Measurements from ENCODE around the gene GTF2I. TPM values are rescaled to one million over a fixed set of nuclear protein-coding genes. Genes with fewer than 3 reads are reported as not detected.

Gene GTF2I
- 174 TPM for polyA plus RNA-seq (2013)

- peak within 1 kb of the TSS; percentile 78 to 89 (median 83) for H3K4me3 ChIP-seq (ENCODE audit: control insufficient read depth in 1 of 7, extremely low read depth in 1 of 7, insufficient read depth in 4 of 7, low read depth in 2 of 7, low read length in 6 of 7)
- CTCF ChIA-PET, result interaction anchor here (1.1 to 2.3 kb wide), 3 partner anchors 13 to 41 kb away, joined by 3 to 6 read pairs (median 4); no protein-coding TSS in a partner anchor
- no peaks in the 10 kb centered on the region for H3K27me3 ChIP-seq (replicated peaks in 2 of 5; ENCODE audit: control insufficient read depth in 4 of 5, insufficient read depth in 5 of 5, low read length in 4 of 5)
- POLR2A ChIA-PET, result interaction anchor here (0.7 kb wide), 1 partner anchor 614 kb away, joined by 4 read pairs; no protein-coding TSS in a partner anchor
- 0% methylated on average over 27 of the region's 56 CpGs for WGBS (ENCODE audit: insufficient coverage)
- H3K4me1 ChIP-seq (ENCODE audit: control extremely low read depth in 1 of 4, control insufficient read depth in 4 of 4, insufficient read depth in 4 of 4, low read length in 3 of 4), result peaks cover 17 to 55% (median 47%) of the 10 kb centered on the region in 4 experiments
- H3K27ac ChIP-seq (ENCODE audit: insufficient read depth in 1 of 2, low read depth in 1 of 2, low read length in 2 of 2, poor library complexity in 1 of 2, severe bottlenecking in 2 of 2), result peak within 1 kb of the TSS; percentile 80 to 91
- H3K9me3 ChIP-seq (ENCODE audit: control extremely low read depth in 1 of 5, control insufficient read depth in 4 of 5, insufficient read depth in 2 of 5, low read depth in 1 of 5, low read length in 4 of 5), result no peaks in the 10 kb centered on the region
- peak in 1 of 3 donors; percentile 57 for DNase-seq
- peaks cover 0 to 5% (median 3%) of the 10 kb centered on the region in 4 experiments for H3K36me3 ChIP-seq (ENCODE audit: control insufficient read depth in 4 of 4, insufficient read depth in 4 of 4, low read length in 3 of 4)
Observed at GRCh38 chr7:74657692-74658177, at the start of gene GTF2I. TSS of gene GTF2I (plus strand) at chr7:74657718. CDS start at chr7:74689129, 31,411 bp downstream.

- DNase-seq, result peak in 2 of 3 donors; percentile 25 to 40
- no peak overlapping the region for H3K4me3 ChIP-seq (ENCODE audit: control insufficient read depth in 1 of 7, extremely low read depth in 1 of 7, insufficient read depth in 4 of 7, low read depth in 2 of 7, low read length in 6 of 7)
- H3K36me3 ChIP-seq (ENCODE audit: control insufficient read depth in 4 of 4, insufficient read depth in 4 of 4, low read length in 3 of 4), result no peaks in the 10 kb centered on the region
- CTCF ChIA-PET, result interaction anchor here (0.9 to 1.0 kb wide), 2 partner anchors 8 to 163 kb away, joined by 3 read pairs; no protein-coding TSS in a partner anchor
- H3K9me3 ChIP-seq (ENCODE audit: control extremely low read depth in 1 of 5, control insufficient read depth in 4 of 5, insufficient read depth in 2 of 5, low read depth in 1 of 5, low read length in 4 of 5), result no peaks in the 10 kb centered on the region
- H3K27ac ChIP-seq (ENCODE audit: insufficient read depth in 1 of 2, low read depth in 1 of 2, low read length in 2 of 2, poor library complexity in 1 of 2, severe bottlenecking in 2 of 2), result no peak overlapping the region
- 58% methylated on average over 11 of the region's 11 CpGs for WGBS (ENCODE audit: insufficient coverage)
- POLR2A ChIA-PET, result interaction anchor here (0.6 kb wide), 1 partner anchor 25 kb away, joined by 5 read pairs; no protein-coding TSS in a partner anchor
- H3K4me1 ChIP-seq (ENCODE audit: control extremely low read depth in 1 of 4, control insufficient read depth in 4 of 4, insufficient read depth in 4 of 4, low read length in 3 of 4), result peaks cover 4 to 24% (median 19%) of the 10 kb centered on the region in 4 experiments
- no peaks in the 10 kb centered on the region for H3K27me3 ChIP-seq (replicated peaks in 2 of 5; ENCODE audit: control insufficient read depth in 4 of 5, insufficient read depth in 5 of 5, low read length in 4 of 5)
Observed at GRCh38 chr7:74612015-74612829, 45.3 kb upstream of the GTF2I start.

GRCh38 chr7:74615933-74616780 lies 41.4 kb upstream of the GTF2I start:
- Histone ChIP-seq H3K36me3 (ENCODE audit: control insufficient read depth in 4 of 4, insufficient read depth in 4 of 4, low read length in 3 of 4) (no peaks in the 10 kb centered on the region), H3K9me3 (ENCODE audit: control extremely low read depth in 1 of 5, control insufficient read depth in 4 of 5, insufficient read depth in 2 of 5, low read depth in 1 of 5, low read length in 4 of 5) (no peaks in the 10 kb centered on the region), H3K27ac (ENCODE audit: insufficient read depth in 1 of 2, low read depth in 1 of 2, low read length in 2 of 2, poor library complexity in 1 of 2, severe bottlenecking in 2 of 2) (no peak overlapping the region), H3K27me3 (replicated peaks in 2 of 5; ENCODE audit: control insufficient read depth in 4 of 5, insufficient read depth in 5 of 5, low read length in 4 of 5) (no peaks in the 10 kb centered on the region), H3K4me1 (ENCODE audit: control extremely low read depth in 1 of 4, control insufficient read depth in 4 of 4, insufficient read depth in 4 of 4, low read length in 3 of 4) (peaks cover 4 to 34% (median 25%) of the 10 kb centered on the region in 4 experiments), H3K4me3 (ENCODE audit: control insufficient read depth in 1 of 7, extremely low read depth in 1 of 7, insufficient read depth in 4 of 7, low read depth in 2 of 7, low read length in 6 of 7) (no peak overlapping the region)
- WGBS (ENCODE audit: insufficient coverage), result 100% methylated on average over 4 of the region's 13 CpGs
- DNase-seq, result peak in 1 of 3 donors; percentile 4
- POLR2A ChIA-PET, result no interaction called here
- CTCF ChIA-PET, result interaction anchor here (0.9 kb wide), 1 partner anchor 41 kb away, joined by 4 read pairs; the partner anchor contains the start of gene GTF2I

GRCh38 chr7:74617180-74617744 lies 40.3 kb upstream of the GTF2I start:
- WGBS (ENCODE audit: insufficient coverage), result 38% methylated on average over 6 of the region's 9 CpGs
- ChIA-PET POLR2A (no interaction called here), CTCF (interaction anchor here (0.8 to 1.2 kb wide), 2 partner anchors 15 to 32 kb away, joined by 4 to 5 read pairs; no protein-coding TSS in a partner anchor)
- H3K27me3 ChIP-seq (replicated peaks in 2 of 5; ENCODE audit: control insufficient read depth in 4 of 5, insufficient read depth in 5 of 5, low read length in 4 of 5), result no peaks in the 10 kb centered on the region
- H3K4me3 ChIP-seq (ENCODE audit: control insufficient read depth in 1 of 7, extremely low read depth in 1 of 7, insufficient read depth in 4 of 7, low read depth in 2 of 7, low read length in 6 of 7), result peak overlapping the region in 3 of 7 experiments; percentile 3 to 50 (median 48)
- H3K36me3 ChIP-seq (ENCODE audit: control insufficient read depth in 4 of 4, insufficient read depth in 4 of 4, low read length in 3 of 4), result no peaks in the 10 kb centered on the region
- no peak overlapping the region for H3K27ac ChIP-seq (ENCODE audit: insufficient read depth in 1 of 2, low read depth in 1 of 2, low read length in 2 of 2, poor library complexity in 1 of 2, severe bottlenecking in 2 of 2)
- peaks cover 4 to 32% (median 24%) of the 10 kb centered on the region in 4 experiments for H3K4me1 ChIP-seq (ENCODE audit: control extremely low read depth in 1 of 4, control insufficient read depth in 4 of 4, insufficient read depth in 4 of 4, low read length in 3 of 4)
- peak in 2 of 3 donors; percentile 37 to 54 for DNase-seq
- no peaks in the 10 kb centered on the region for H3K9me3 ChIP-seq (ENCODE audit: control extremely low read depth in 1 of 5, control insufficient read depth in 4 of 5, insufficient read depth in 2 of 5, low read depth in 1 of 5, low read length in 4 of 5)

GRCh38 chr7:74619235-74619860 lies 38.2 kb upstream of the GTF2I start:
- Histone ChIP-seq H3K4me1 (ENCODE audit: control extremely low read depth in 1 of 4, control insufficient read depth in 4 of 4, insufficient read depth in 4 of 4, low read length in 3 of 4) (peaks cover 4 to 26% (median 19%) of the 10 kb centered on the region in 4 experiments), H3K9me3 (ENCODE audit: control extremely low read depth in 1 of 5, control insufficient read depth in 4 of 5, insufficient read depth in 2 of 5, low read depth in 1 of 5, low read length in 4 of 5) (no peaks in the 10 kb centered on the region), H3K4me3 (ENCODE audit: control insufficient read depth in 1 of 7, extremely low read depth in 1 of 7, insufficient read depth in 4 of 7, low read depth in 2 of 7, low read length in 6 of 7) (no peak overlapping the region), H3K36me3 (ENCODE audit: control insufficient read depth in 4 of 4, insufficient read depth in 4 of 4, low read length in 3 of 4) (no peaks in the 10 kb centered on the region), H3K27me3 (replicated peaks in 2 of 5; ENCODE audit: control insufficient read depth in 4 of 5, insufficient read depth in 5 of 5, low read length in 4 of 5) (no peaks in the 10 kb centered on the region), H3K27ac (ENCODE audit: insufficient read depth in 1 of 2, low read depth in 1 of 2, low read length in 2 of 2, poor library complexity in 1 of 2, severe bottlenecking in 2 of 2) (no peak overlapping the region)
- 96% methylated on average over 14 of the region's 14 CpGs for WGBS (ENCODE audit: insufficient coverage)
- no peak for DNase-seq
- ChIA-PET POLR2A (no interaction called here), CTCF (interaction anchor here (1.1 kb wide), 1 partner anchor 36 kb away, joined by 3 read pairs; no protein-coding TSS in a partner anchor)

GRCh38 chr7:74622228-74622749 lies 35.2 kb upstream of the GTF2I start:
- ChIA-PET POLR2A (no interaction called here), CTCF (no interaction called here)
- WGBS (ENCODE audit: insufficient coverage), result 98% methylated on average over 4 of the region's 5 CpGs

More at GRCh38 chr7:74622228-74622749, 35.2 kb upstream of the GTF2I start:
- Histone ChIP-seq H3K4me1 (ENCODE audit: control extremely low read depth in 1 of 4, control insufficient read depth in 4 of 4, insufficient read depth in 4 of 4, low read length in 3 of 4) (peaks cover 0 to 10% (median 8%) of the 10 kb centered on the region in 4 experiments), H3K27me3 (replicated peaks in 2 of 5; ENCODE audit: control insufficient read depth in 4 of 5, insufficient read depth in 5 of 5, low read length in 4 of 5) (no peaks in the 10 kb centered on the region), H3K27ac (ENCODE audit: insufficient read depth in 1 of 2, low read depth in 1 of 2, low read length in 2 of 2, poor library complexity in 1 of 2, severe bottlenecking in 2 of 2) (no peak overlapping the region), H3K36me3 (ENCODE audit: control insufficient read depth in 4 of 4, insufficient read depth in 4 of 4, low read length in 3 of 4) (no peaks in the 10 kb centered on the region), H3K9me3 (ENCODE audit: control extremely low read depth in 1 of 5, control insufficient read depth in 4 of 5, insufficient read depth in 2 of 5, low read depth in 1 of 5, low read length in 4 of 5) (no peaks in the 10 kb centered on the region), H3K4me3 (ENCODE audit: control insufficient read depth in 1 of 7, extremely low read depth in 1 of 7, insufficient read depth in 4 of 7, low read depth in 2 of 7, low read length in 6 of 7) (no peak overlapping the region)
- no peak for DNase-seq

Measured in common myeloid progenitor, CD34-positive (primary cell).